ENCODE data around the gene FAM131C.
A peak's percentile ranks its signal among the peaks of the same experiment; 100 is the strongest.

Gene FAM131C

GRCh38 chr1:16099412-16099811, 26.0 kb upstream of the FAM131C start:
- DNase-seq (ENCODE audit: low spot score): no peak

GRCh38 chr1:16095447-16095846, 22.0 kb upstream of the FAM131C start:
- no peak for DNase-seq (ENCODE audit: low spot score)

GRCh38 chr1:16094453-16095158, 21.2 kb upstream of the FAM131C start:
- no peak for DNase-seq (ENCODE audit: low spot score)

- DNase-seq (ENCODE audit: low spot score): no peak
These were observed 20.2 kb upstream of the FAM131C start for GRCh38 chr1:16093611-16094010.

- no peak for DNase-seq (ENCODE audit: low spot score)
These were observed 19.6 kb upstream of the FAM131C start for GRCh38 chr1:16092923-16093511.

GRCh38 chr1:16092097-16092922, 18.9 kb upstream of the FAM131C start:
- DNase-seq (ENCODE audit: low spot score): no peak

GRCh38 chr1:16091296-16091695, 17.8 kb upstream of the FAM131C start:
- no peak for DNase-seq (ENCODE audit: low spot score)

- no peak for DNase-seq (ENCODE audit: low spot score)
These were observed 16.8 kb upstream of the FAM131C start for GRCh38 chr1:16090076-16090826.

GRCh38 chr1:16088996-16089395, 15.5 kb upstream of the FAM131C start:
- DNase-seq (ENCODE audit: low spot score): no peak

GRCh38 chr1:16088351-16088911, 15.0 kb upstream of the FAM131C start:
- DNase-seq (ENCODE audit: low spot score): no peak

- no peak for DNase-seq (ENCODE audit: low spot score)
These were observed 14.3 kb upstream of the FAM131C start for GRCh38 chr1:16087733-16088132.

GRCh38 chr1:16085522-16085921, 12.1 kb upstream of the FAM131C start:
- no peak for DNase-seq (ENCODE audit: low spot score)

GRCh38 chr1:16083486-16083885, 10.0 kb upstream of the FAM131C start:
- DNase-seq (ENCODE audit: low spot score): no peak

- peak; percentile 79 for DNase-seq (ENCODE audit: low spot score)
These were observed 9.0 kb upstream of the FAM131C start for GRCh38 chr1:16082283-16083038.

GRCh38 chr1:16081636-16082035, 8.2 kb upstream of the FAM131C start:
- DNase-seq (ENCODE audit: low spot score): no peak

- DNase-seq (ENCODE audit: low spot score): no peak
These were observed 7.1 kb upstream of the FAM131C start for GRCh38 chr1:16080422-16081150.

- peak; percentile 63 for DNase-seq (ENCODE audit: low spot score)
These were observed 5.6 kb upstream of the FAM131C start for GRCh38 chr1:16078925-16079656.

- DNase-seq (ENCODE audit: low spot score): no peak
These were observed 4.2 kb upstream of the FAM131C start for GRCh38 chr1:16077406-16078245.

GRCh38 chr1:16076865-16077238, 3.4 kb upstream of the FAM131C start:
- no peak for DNase-seq (ENCODE audit: low spot score)
